IMR-90 (cell line): ENCODE measurements around the gene TRIM47. TPM values are rescaled to one million over a fixed set of nuclear protein-coding genes. Genes with fewer than 3 reads are reported as not detected.

ENCODE experiments used
- BHLHE40 ChIP-seq: fragments of 150-350 bp; IDR thresholded peaks from 2 replicates; pipeline ENCODE4 v1.6.1; 2016; ENCODE audit warnings: mild to moderate bottlenecking, low read depth, low read length
- CHD1 ChIP-seq: IDR thresholded peaks from 2 replicates; pipeline ENCODE4 v1.6.1; 2012; ENCODE audit warnings: low read depth, low read length, improper control_type of control experiment
- MAFK ChIP-seq: IDR thresholded peaks from 2 replicates; pipeline ENCODE4 v1.6.1; 2012; ENCODE audit warnings: low read depth, low read length, improper control_type of control experiment
- MXI1 ChIP-seq: IDR thresholded peaks from 2 replicates; pipeline ENCODE4 v1.6.1; 2012; ENCODE audit warnings: low read depth, mild to moderate bottlenecking, low read length, moderate library complexity, borderline replicate concordance
- polyA plus RNA-seq, 3 experiments: library from polyadenylated mRNA; depleted of rRNA; stranded (reverse); fragments of >200 nt; gene quantifications; 2 replicates each; pipeline ENCODE4 v1.2.3, GENCODE V29; 2012; ENCODE audit warnings: low replicate concordance in 1 of 3
- total RNA-seq: library from RNA; depleted of rRNA; stranded (reverse); fragments of >200 nt; gene quantifications from 2 replicates; pipeline ENCODE4 v1.2.3, GENCODE V29; 2012

Gene TRIM47
- total and polyA plus RNA-seq, 2 of the 4 experiments (the other 2 are of a cell fraction): 1.4 to 7.5 TPM

DNA sequence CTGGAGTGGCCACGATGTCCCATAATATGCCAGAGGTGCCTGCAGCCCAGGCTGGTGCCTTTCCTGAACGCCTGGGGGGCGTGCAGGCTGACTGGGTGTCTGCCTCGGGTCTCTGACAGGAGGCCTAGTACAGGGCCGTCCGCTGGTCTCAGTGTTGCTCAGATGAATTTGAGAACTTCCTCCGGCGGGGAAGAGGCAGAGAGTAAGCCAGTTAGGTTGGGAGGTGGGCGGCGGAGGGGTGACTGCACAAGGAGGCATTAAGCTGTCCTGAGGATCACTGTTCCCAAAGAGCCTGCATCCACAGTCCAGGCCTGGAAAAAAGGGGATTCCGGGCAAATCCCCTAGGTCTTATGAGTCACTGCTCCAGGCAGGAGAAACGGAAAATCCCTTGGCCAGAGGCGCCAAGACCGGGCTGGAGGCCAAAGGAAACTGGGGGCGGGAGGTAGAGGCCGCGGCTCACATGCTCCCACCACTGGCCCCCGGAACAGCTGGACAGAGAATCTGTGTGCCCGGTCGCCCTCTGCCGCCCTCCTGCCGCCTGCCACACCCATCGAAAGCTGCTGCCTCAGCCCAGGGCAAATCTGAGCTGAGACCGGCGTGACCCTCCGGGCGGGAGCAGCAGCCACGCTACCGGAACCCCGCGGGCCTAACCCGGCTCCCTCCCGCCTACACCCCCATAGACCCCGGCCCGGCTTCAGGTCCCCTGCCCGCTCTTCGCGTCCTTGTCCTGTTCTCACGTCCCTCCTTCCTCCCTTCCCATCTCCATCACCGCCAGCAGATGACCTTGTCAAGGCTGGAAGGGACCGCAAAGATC lies 1.2 kb downstream of the TRIM47 start (continued):
- TF ChIP-seq CHD1 (no peak), MXI1 (peak; percentile 44; the same call in 1 of the 2 replicates), MAFK (no peak), BHLHE40 (peak; percentile 78)
